ENCODE measurements around the gene ABCG1.

ABCG1 gene

DNA sequence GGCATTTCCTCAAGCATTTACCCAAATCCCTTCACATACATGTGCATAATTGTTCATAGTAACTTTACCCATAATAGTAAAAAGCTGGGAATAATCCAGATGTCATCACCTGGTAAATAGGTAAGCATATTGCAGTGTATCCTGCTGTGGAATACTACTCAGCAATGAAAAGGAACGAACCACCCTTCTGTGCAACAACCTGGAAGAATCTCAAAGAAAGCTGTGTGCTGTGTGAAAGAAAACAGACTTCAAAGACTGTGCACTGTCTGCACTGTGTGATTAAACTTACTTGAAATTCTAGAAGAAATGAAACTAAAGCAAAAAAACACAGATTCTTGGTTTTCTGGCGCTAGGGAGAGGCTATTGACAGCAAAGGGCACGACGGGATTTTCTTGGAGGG is 118.3 kb downstream of the ABCG1 start:
- Histone ChIP-seq H3K9me3 (ENCODE audit: control insufficient read depth in 2 of 2, low read length in 2 of 2) (no peaks in the 10 kb centered on the region), H3K36me3 (ENCODE audit: control insufficient read depth in 2 of 2, insufficient read depth in 2 of 2, low read length in 2 of 2) (no peaks in the 10 kb centered on the region), H3K27ac (ENCODE audit: low read depth in 2 of 2, low read length in 2 of 2) (peak overlapping the region in 1 of 2 donors; percentile 13), H3K27me3 (ENCODE audit: control insufficient read depth in 2 of 2, insufficient read depth in 2 of 2, low read length in 2 of 2) (peaks cover 0 to 4% of the 10 kb centered on the region in 2 donors), H3K4me1 (ENCODE audit: control insufficient read depth in 2 of 2, insufficient read depth in 2 of 2, low read length in 2 of 2) (peaks cover 8 to 16% of the 10 kb centered on the region in 2 donors), H3K9ac (ENCODE audit: low read depth in 1 of 2, low read length in 2 of 2) (no peak overlapping the region), H3K4me3 (ENCODE audit: low read length in 2 of 2) (no peak overlapping the region)

DNA sequence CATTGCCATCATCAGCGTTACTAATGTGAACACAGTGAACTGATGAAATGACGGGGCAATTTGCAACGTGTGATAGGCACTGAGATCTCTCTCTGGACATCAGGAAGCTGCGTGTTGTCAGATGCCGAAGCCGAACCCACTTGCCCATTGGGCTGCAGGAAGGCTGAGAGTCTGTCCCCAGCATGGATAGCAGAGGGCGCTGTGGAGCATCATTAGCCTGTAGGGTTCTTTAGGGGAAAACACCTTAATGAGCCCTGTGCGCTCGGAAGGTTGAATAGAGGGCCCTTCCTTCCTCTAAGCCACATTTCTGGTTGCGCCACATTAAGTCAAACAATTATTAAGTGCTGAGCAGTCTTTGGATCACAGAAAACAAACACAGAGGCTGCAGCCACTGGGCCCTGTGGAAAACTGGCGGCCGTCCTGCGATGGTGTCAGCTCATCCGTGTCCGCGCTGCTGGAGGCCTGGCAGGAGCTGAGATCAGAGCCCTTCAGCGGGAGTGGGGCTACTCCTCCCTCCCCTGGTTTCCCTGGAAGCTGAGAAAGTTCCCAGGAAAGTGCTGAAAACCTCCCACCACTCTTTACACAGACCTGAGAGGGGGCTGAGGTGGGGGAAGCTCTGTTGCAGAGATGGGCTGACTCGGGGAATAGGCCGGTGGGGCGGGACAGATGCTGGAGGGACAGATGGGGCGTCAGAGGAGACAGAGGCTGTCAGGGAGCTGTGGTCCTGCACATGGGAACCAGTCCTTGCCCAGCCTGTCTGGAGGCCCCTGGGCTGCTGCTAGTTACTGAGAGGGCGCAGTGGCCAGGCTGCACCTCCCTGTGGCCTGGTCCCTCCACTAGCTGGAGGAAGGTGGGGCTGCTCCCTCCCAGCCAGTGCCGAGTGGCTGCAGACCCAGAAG is 119.1 kb downstream of the ABCG1 start:
- H3K4me3 ChIP-seq (ENCODE audit: low read length in 2 of 2), result no peak overlapping the region
- no peaks in the 10 kb centered on the region for H3K27me3 ChIP-seq (ENCODE audit: control insufficient read depth in 2 of 2, insufficient read depth in 2 of 2, low read length in 2 of 2)
- peaks cover 5 to 11% of the 10 kb centered on the region in 2 donors for H3K4me1 ChIP-seq (ENCODE audit: control insufficient read depth in 2 of 2, insufficient read depth in 2 of 2, low read length in 2 of 2)
- no peaks in the 10 kb centered on the region for H3K9me3 ChIP-seq (ENCODE audit: control insufficient read depth in 2 of 2, low read length in 2 of 2)
- no peaks in the 10 kb centered on the region for H3K36me3 ChIP-seq (ENCODE audit: control insufficient read depth in 2 of 2, insufficient read depth in 2 of 2, low read length in 2 of 2)
- peak overlapping the region; percentile 1 to 13 for H3K27ac ChIP-seq (ENCODE audit: low read depth in 2 of 2, low read length in 2 of 2)
- no peak overlapping the region for H3K9ac ChIP-seq (ENCODE audit: low read depth in 1 of 2, low read length in 2 of 2)

DNA sequence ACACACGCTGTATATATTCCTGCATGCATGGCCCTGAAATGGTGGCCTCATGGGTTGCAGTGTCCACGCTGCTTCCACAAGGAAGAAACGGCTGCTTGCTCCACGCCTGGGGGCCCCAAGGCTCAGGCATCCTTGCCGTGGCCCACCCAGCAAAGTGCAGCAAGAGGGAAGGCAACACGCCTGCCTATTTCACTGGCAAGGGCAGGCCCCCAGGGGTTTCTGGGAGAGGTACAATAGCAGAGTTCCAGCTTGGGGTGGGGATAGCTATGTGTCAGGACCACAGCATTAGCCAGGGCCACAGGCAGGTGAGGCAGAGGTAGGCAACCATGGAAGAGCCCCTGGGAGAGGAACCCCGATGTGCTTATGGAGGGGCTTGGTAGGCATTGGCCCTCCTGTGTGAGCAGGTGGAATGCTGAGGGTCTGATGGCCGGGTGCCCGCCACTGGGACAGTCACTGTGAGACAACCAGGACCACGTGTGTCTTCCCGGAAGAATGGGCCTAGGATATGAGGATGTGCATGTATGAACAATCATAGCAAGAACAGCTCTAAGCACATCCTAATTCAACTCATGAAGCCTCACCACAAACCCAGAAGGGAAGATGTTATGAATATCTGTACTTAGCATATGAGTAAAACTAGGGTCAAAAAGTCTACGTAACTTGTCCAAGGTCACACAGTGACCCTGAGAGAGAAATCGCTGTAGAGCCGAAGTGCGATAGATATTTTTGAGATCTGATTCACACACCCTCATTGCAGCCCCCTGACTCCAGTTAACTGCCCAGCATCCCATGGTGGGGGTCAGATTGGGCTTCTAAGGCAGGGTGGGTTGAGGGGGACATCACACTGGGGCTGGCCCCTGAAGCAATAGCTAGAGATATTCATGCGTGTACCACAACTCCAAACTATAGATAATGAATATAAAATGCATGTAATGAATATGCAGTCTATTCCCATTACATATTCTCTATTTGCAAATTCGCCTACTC is 120.1 kb downstream of the ABCG1 start:
- Histone ChIP-seq H3K36me3 (ENCODE audit: control insufficient read depth in 2 of 2, insufficient read depth in 2 of 2, low read length in 2 of 2) (no peaks in the 10 kb centered on the region), H3K27me3 (ENCODE audit: control insufficient read depth in 2 of 2, insufficient read depth in 2 of 2, low read length in 2 of 2) (no peaks in the 10 kb centered on the region), H3K4me3 (ENCODE audit: low read length in 2 of 2) (no peak overlapping the region), H3K9ac (ENCODE audit: low read depth in 1 of 2, low read length in 2 of 2) (no peak overlapping the region), H3K4me1 (ENCODE audit: control insufficient read depth in 2 of 2, insufficient read depth in 2 of 2, low read length in 2 of 2) (peaks cover 5 to 9% of the 10 kb centered on the region in 2 donors), H3K27ac (ENCODE audit: low read depth in 2 of 2, low read length in 2 of 2) (no peak overlapping the region), H3K9me3 (ENCODE audit: control insufficient read depth in 2 of 2, low read length in 2 of 2) (no peaks in the 10 kb centered on the region)

DNA sequence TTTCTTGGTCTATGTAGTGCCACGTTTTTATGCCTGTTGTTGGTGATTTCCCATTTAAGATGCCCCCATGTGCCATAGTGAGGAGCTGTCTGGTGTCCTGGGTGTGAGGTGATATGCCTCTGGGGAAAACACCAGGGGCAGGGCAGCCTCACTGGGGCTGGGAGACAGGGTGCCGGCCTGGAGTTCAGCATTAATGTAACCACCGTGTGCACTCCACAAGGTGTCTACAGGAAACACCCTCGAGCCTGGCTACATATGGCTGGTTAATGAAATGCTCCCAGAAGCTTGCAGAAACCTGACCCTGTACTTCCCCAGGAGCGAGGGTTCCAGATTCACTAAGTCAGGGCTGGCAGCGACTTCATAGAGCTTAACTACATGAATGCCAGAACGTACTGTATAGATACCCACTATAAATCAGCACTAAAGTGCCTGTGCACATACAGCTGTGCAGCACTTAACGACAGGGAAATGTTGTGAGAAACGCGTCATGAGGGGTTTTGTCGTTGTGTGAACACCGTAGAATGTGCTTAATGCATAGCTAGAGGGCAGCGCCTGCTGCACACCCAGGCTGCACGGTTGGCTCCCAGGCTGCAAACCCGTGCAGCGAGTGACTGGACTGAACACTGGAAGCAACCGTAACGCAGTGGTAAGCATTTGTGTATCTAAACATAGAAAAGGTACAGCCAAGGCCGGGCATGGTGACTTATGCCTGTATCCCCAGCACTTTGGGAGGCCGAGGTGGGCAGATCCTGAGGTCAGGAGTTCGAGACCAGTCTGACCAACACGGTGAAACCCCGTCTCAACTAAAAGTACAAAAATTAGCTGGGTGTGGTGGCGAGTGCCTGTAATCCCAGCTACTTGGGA is 121.5 kb downstream of the ABCG1 start:
- Histone ChIP-seq H3K9ac (ENCODE audit: low read depth in 1 of 2, low read length in 2 of 2) (no peak overlapping the region), H3K9me3 (ENCODE audit: control insufficient read depth in 2 of 2, low read length in 2 of 2) (no peaks in the 10 kb centered on the region), H3K36me3 (ENCODE audit: control insufficient read depth in 2 of 2, insufficient read depth in 2 of 2, low read length in 2 of 2) (no peaks in the 10 kb centered on the region), H3K27ac (ENCODE audit: low read depth in 2 of 2, low read length in 2 of 2) (no peak overlapping the region), H3K4me1 (ENCODE audit: control insufficient read depth in 2 of 2, insufficient read depth in 2 of 2, low read length in 2 of 2) (peaks cover 5 to 9% of the 10 kb centered on the region in 2 donors), H3K4me3 (ENCODE audit: low read length in 2 of 2) (no peak overlapping the region), H3K27me3 (ENCODE audit: control insufficient read depth in 2 of 2, insufficient read depth in 2 of 2, low read length in 2 of 2) (no peaks in the 10 kb centered on the region)

DNA sequence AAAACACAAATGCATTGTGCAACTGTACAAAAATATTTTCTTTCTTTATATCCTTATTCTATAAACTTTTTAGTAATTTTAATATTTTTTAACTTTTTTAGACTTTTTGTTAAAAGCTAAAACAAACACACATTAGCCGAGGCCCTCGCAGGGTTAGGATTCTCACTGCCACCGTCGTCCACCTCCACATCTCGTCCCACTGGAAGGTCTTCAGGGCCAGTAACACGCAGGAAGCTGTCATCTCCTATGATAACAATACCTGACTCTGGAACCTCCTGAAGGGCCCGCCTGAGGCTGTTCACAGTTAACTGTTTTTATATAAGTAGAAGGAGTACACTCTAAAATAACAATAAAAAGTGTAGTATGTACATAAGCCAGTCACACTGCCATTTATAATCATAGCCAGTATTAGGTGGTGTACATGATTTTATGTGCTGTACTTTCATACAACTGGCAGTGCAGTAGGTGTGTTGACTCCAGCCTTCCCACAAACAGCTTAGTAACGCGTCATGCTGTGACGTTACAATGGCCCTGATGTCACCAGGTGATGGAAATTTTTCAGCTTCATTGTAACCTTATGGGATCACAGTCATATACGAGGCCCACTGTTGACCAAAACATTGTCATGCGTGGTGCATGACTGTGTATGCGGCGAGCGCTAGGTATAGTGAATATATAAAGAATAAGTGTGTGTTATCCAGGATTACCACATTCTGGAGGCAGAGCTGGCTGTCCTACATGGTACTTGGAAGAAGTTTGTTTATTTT is 123.0 kb downstream of the ABCG1 start:
- Histone ChIP-seq H3K36me3 (ENCODE audit: control insufficient read depth in 2 of 2, insufficient read depth in 2 of 2, low read length in 2 of 2) (no peaks in the 10 kb centered on the region), H3K4me1 (ENCODE audit: control insufficient read depth in 2 of 2, insufficient read depth in 2 of 2, low read length in 2 of 2) (peaks cover 5 to 9% of the 10 kb centered on the region in 2 donors), H3K9ac (ENCODE audit: low read depth in 1 of 2, low read length in 2 of 2) (no peak overlapping the region), H3K27ac (ENCODE audit: low read depth in 2 of 2, low read length in 2 of 2) (no peak overlapping the region), H3K4me3 (ENCODE audit: low read length in 2 of 2) (no peak overlapping the region), H3K9me3 (ENCODE audit: control insufficient read depth in 2 of 2, low read length in 2 of 2) (no peaks in the 10 kb centered on the region), H3K27me3 (ENCODE audit: control insufficient read depth in 2 of 2, insufficient read depth in 2 of 2, low read length in 2 of 2) (no peaks in the 10 kb centered on the region)

DNA sequence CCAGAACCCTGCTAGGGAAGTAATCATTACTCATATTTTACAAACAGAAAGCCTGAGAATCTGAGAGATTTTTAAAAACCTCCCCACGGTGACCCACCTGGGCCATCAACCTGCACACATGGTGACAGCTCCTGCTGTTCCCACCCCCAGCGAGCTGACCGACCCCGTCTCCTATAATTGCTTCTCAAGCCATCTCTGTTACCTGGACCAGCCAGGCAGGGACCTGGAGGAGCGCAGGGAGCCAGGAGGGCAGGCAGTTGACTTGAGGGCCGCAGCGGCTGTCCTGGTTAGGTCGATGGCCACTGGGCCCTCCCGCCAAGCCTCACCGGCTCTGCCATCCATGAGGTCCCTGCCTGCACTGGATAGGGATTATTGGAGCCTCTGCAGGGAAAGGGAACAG is 124.2 kb downstream of the ABCG1 start:
- H3K9ac ChIP-seq (ENCODE audit: low read depth in 1 of 2, low read length in 2 of 2), result no peak overlapping the region
- no peaks in the 10 kb centered on the region for H3K36me3 ChIP-seq (ENCODE audit: control insufficient read depth in 2 of 2, insufficient read depth in 2 of 2, low read length in 2 of 2)
- H3K27me3 ChIP-seq (ENCODE audit: control insufficient read depth in 2 of 2, insufficient read depth in 2 of 2, low read length in 2 of 2), result no peaks in the 10 kb centered on the region
- no peak overlapping the region for H3K27ac ChIP-seq (ENCODE audit: low read depth in 2 of 2, low read length in 2 of 2)
- peaks cover 3 to 4% of the 10 kb centered on the region in 2 donors for H3K4me1 ChIP-seq (ENCODE audit: control insufficient read depth in 2 of 2, insufficient read depth in 2 of 2, low read length in 2 of 2)
- no peak overlapping the region for H3K4me3 ChIP-seq (ENCODE audit: low read length in 2 of 2)
- H3K9me3 ChIP-seq (ENCODE audit: control insufficient read depth in 2 of 2, low read length in 2 of 2), result no peaks in the 10 kb centered on the region

DNA sequence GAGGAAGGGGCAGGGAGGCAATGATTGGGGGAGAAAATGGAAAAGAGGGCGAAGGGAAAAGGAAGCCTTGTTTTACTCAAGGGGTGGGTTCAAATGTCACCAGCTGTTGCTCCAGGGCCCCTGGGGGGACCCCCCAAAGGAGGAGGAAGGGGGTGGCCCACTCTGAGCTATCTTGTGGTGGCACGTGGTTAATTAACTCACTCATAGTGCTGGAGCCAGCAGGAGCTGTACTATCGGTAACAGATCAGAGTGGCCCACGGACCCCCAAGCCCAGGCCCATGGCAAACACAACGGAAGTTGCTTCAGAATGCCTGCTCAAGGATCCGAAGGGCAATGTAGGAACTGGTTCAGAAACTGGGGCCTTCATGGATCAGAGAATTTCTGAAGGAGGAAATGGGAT is 124.6 kb downstream of the ABCG1 start:
- no peaks in the 10 kb centered on the region for H3K9me3 ChIP-seq (ENCODE audit: control insufficient read depth in 2 of 2, low read length in 2 of 2)
- no peak overlapping the region for H3K4me3 ChIP-seq (ENCODE audit: low read length in 2 of 2)
- no peaks in the 10 kb centered on the region for H3K27me3 ChIP-seq (ENCODE audit: control insufficient read depth in 2 of 2, insufficient read depth in 2 of 2, low read length in 2 of 2)
- no peak overlapping the region for H3K9ac ChIP-seq (ENCODE audit: low read depth in 1 of 2, low read length in 2 of 2)
- H3K36me3 ChIP-seq (ENCODE audit: control insufficient read depth in 2 of 2, insufficient read depth in 2 of 2, low read length in 2 of 2), result no peaks in the 10 kb centered on the region
- no peak overlapping the region for H3K27ac ChIP-seq (ENCODE audit: low read depth in 2 of 2, low read length in 2 of 2)
- H3K4me1 ChIP-seq (ENCODE audit: control insufficient read depth in 2 of 2, insufficient read depth in 2 of 2, low read length in 2 of 2), result no peaks in the 10 kb centered on the region

DNA sequence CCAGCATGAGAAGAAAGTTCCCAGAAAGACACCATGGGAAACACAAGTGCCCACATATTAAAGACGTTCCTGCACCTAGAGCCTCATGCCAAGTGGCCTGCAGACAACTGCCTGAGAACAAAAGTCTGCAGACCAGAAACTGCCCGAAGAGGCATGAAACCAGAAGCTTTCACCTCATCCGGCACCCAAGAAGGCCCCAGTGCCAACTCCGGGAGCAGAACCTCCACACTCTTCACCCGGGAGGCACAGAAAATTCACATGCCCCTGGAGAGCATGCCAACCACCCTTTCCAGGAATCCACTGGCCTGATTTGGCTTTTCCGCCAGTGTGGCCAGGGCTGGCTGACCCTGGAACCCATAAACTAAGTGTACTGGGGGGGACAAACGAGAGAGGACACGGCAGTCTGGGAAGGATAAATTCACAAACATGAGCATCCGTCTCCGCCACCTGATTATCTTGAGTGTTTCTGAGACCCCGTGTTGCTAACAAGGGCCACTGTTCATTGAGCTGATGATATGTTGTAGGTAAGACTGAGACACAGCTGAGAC is 125.1 kb downstream of the ABCG1 start:
- Histone ChIP-seq H3K27me3 (ENCODE audit: control insufficient read depth in 2 of 2, insufficient read depth in 2 of 2, low read length in 2 of 2) (no peaks in the 10 kb centered on the region), H3K9me3 (ENCODE audit: control insufficient read depth in 2 of 2, low read length in 2 of 2) (no peaks in the 10 kb centered on the region), H3K27ac (ENCODE audit: low read depth in 2 of 2, low read length in 2 of 2) (no peak overlapping the region), H3K4me1 (ENCODE audit: control insufficient read depth in 2 of 2, insufficient read depth in 2 of 2, low read length in 2 of 2) (no peaks in the 10 kb centered on the region), H3K4me3 (ENCODE audit: low read length in 2 of 2) (no peak overlapping the region), H3K36me3 (ENCODE audit: control insufficient read depth in 2 of 2, insufficient read depth in 2 of 2, low read length in 2 of 2) (no peaks in the 10 kb centered on the region), H3K9ac (ENCODE audit: low read depth in 1 of 2, low read length in 2 of 2) (no peak overlapping the region)

DNA sequence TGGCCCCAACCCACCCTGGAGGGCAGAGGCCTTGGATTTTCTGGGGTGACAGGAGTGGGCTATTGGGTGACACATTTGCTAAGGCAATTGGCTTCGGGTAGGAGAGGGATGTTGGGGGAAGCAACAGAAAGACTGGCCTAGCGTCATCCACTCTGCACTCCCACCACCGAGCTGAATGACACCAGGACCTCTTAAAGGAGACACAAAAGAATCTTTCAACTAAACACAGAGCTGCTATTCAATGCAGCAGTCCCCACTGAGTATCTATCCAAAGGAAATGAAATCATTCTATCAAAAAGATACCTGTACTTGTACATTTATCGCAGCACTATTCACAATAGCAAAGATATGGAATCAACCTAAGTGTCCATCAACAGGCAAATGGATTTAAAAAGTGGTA is 125.7 kb downstream of the ABCG1 start:
- no peak overlapping the region for H3K9ac ChIP-seq (ENCODE audit: low read depth in 1 of 2, low read length in 2 of 2)

More for the DNA sequence above, 125.7 kb downstream of the ABCG1 start:
- H3K9me3 ChIP-seq (ENCODE audit: control insufficient read depth in 2 of 2, low read length in 2 of 2), result no peaks in the 10 kb centered on the region
- H3K4me3 ChIP-seq (ENCODE audit: low read length in 2 of 2), result no peak overlapping the region
- no peaks in the 10 kb centered on the region for H3K27me3 ChIP-seq (ENCODE audit: control insufficient read depth in 2 of 2, insufficient read depth in 2 of 2, low read length in 2 of 2)
- H3K4me1 ChIP-seq (ENCODE audit: control insufficient read depth in 2 of 2, insufficient read depth in 2 of 2, low read length in 2 of 2), result no peaks in the 10 kb centered on the region
- no peak overlapping the region for H3K27ac ChIP-seq (ENCODE audit: low read depth in 2 of 2, low read length in 2 of 2)
- H3K36me3 ChIP-seq (ENCODE audit: control insufficient read depth in 2 of 2, insufficient read depth in 2 of 2, low read length in 2 of 2), result no peaks in the 10 kb centered on the region
